NCI-H146 treated with DMSO at 0.1 percent for 48 hours (cell line): ENCODE data around the gene UQCC3.
"Not testable (repeated sequence)": the region's sequence is repeated elsewhere in the genome, so short reads cannot be mapped to it uniquely, and the experiment has no call there.

Experiments
- DNase-seq: peaks from one replicate; lab custom pipeline; 2025; ENCODE audit not compliant: unreplicated experiment; lab: John Stamatoyannopoulos, UW

UQCC3 gene

GRCh38 chr11:62665599-62666258 lies 5.7 kb upstream of the UQCC3 start:
- peak; percentile 22 for DNase-seq

DNA sequence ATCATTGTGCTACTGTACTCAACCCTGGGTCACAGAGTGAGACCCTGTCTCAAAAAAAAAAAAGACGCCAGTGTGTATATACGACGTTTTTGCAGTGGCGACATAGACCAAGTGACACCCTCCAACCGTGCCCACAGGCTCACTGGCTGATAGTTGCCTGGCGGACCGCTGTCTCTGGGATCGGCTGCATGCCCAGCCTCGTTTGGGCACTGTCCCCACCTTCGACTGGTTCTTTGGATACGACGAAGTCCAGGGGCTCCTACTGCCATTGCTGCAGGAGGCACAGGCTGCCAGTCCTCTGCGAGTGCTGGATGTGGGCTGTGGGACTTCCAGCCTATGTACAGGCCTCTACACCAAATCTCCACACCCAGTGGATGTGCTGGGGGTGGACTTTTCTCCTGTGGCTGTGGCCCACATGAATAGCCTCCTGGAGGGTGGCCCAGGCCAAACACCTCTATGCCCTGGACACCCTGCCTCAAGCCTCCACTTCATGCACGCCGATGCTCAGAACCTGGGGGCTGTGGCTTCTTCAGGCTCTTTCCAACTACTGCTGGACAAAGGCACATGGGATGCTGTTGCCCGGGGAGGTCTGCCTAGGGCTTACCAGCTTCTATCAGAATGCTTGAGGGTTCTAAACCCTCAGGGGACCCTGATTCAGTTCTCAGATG lies 5.1 kb upstream of the UQCC3 start:
- DNase-seq, result no peak

- no peak for DNase-seq
Measured at GRCh38 chr11:62667460-62667859, 4.0 kb upstream of the UQCC3 start.

GRCh38 chr11:62669420-62670161 lies 1.9 kb upstream of the UQCC3 start:
- no peak for DNase-seq

DNA sequence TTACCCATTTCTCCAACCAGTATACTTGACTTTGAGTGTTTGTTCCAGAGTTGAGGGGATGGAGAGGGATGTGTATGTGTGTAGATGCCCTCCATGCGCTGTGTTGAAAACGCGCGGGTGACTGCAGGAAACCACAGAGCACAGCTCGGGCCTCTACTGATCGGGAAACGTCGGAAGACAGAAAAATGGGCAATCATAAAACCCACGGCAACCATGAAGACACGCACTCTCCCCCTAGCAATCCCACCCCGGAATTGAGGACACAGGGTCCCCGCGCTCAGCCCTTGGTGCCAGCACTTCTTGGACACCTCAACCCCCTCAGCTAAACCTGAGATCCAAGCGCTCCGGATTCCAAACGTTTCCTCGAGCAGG lies 251 bp upstream of the UQCC3 start:
- DNase-seq, result peak; percentile 63

- no peak for DNase-seq
Measured at GRCh38 chr11:62673196-62673525, 1.7 kb downstream of the UQCC3 start.

DNA sequence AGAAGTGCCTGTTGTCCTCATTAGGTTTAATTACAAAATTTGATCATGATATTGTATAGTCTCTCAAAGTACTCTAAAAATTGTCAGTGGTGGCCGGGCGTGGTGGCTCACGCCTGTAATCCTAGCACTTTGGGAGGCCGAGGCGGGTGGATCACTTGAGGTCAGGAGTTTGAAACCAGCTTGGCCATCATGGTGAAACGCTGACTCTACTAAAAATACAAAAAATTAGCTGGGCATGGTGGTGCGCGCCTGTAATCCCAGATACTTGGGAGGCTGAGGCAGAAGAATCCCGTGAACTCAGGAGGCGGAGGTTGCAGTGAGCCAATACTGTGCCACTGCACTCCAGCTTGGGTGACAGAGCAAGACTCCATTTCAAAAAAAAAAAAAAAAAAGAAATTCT lies 3.9 kb downstream of the UQCC3 start:
- DNase-seq, result not testable (repeated sequence)

DNA sequence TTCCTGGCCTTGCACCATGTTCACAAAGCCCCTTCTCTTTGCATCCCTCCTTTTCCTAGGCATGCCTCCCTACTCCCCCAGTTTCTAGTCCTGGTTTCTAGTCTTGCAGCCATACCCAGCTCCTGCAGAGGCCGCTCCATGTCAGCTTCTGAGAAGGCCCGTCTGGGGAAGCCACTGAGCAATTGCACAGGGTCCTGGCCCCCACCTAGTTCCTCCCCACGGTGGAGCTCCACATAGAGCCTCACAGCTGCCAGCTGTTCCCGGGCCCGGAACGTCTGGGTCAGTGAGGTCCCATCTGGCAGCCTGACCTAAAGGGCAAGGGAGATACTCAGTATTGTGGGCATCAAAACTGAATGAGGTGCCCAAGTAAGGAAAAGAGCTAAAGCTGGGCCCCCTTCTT lies 5.2 kb downstream of the UQCC3 start:
- DNase-seq, result no peak

DNA sequence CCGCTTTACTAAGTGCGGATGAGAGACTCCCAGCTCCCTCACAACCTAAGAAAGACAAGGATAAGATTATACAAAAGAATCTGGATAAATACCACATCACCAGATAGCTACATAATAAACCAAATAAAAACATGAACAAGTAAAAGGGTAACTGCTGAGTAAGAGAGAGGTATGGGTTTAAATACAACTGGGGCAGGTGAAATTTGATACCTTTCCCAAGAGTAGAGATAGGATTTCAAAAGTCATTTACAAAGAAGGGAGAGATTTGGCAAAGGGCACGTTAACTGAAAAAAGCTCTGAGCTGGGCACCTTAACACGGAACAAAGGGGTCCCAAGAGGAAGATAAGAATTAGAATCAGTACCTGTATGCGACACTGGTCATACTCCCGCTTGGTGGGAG lies 5.7 kb downstream of the UQCC3 start:
- DNase-seq, result no peak

GRCh38 chr11:62677714-62678113 lies 6.2 kb downstream of the UQCC3 start:
- DNase-seq, result no peak

- DNase-seq, result no peak
Measured at GRCh38 chr11:62678433-62678769, 6.9 kb downstream of the UQCC3 start.

DNA sequence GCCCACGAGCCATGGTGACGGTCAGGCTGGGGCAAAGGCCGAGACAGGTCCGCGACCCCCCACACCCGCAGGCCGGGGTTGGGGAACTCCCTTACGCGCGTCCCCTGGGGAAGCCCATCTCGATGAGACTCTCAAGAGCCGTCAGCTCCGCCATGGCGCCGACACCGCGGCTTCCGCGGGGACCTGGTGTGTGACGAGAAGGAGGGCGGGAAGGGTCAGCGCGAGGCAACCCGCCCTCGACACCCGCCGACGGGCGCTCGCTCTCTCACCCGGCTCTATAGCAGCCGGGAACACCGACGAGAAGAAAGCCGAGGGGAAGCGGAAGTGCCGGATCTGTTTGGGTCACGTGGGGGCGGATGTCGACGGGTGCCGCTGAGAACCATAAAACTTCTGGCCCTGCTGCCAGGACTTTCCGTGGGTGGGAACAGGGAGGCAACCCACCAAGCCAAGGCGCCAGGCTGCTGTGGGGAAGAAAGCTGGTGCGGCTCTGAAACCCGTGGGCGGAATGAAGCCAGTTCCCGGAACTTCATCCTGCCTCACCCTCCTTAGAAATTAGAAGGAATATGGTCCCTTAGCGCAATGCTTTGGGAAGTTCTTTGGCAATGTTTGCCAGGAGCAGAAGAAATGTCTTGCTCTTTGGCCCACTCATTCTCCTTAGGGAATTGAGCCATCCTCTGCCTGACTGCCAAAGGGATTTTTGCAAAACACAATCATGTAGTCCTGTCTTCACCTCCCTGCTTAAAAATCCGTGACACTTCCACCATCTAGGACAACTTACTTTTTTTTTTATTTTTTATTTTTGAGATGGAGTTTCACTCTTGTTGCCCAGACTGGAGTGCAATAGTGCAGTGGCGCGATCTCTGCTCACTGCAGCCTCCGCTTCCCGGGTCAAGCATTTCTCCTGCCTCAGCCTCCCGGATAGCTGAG lies 7.6 kb downstream of the UQCC3 start, which contains the start of gene UBXN1:
TSS of gene UBXN1 (minus strand) at position 304 of the 927 bp plus-strand sequence. CDS start at position 154, 150 bp downstream.
- DNase-seq, result peak; percentile 81

- peak; percentile 37 for DNase-seq
Measured at GRCh38 chr11:62680825-62681240, 9.4 kb downstream of the UQCC3 start.

DNA sequence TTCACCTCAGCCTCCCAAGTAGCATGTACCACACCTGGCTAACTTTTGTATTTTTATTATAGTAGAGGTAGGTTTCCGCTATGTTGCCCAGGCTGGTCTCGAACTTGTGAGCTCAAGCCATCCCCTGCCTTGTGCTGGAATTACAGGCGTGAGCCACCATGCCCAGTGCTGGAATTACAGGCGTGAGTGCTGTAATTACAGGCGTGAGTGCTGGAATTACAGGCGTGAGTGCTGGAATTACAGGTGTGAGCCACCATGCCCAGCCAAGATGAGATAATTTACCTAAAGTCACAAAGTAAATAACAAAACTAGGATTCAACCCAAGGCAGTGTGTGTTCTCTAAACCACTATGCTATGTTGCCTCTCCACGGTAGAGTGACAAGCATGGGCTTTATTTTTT lies 11.0 kb downstream of the UQCC3 start:
- no peak for DNase-seq

DNA sequence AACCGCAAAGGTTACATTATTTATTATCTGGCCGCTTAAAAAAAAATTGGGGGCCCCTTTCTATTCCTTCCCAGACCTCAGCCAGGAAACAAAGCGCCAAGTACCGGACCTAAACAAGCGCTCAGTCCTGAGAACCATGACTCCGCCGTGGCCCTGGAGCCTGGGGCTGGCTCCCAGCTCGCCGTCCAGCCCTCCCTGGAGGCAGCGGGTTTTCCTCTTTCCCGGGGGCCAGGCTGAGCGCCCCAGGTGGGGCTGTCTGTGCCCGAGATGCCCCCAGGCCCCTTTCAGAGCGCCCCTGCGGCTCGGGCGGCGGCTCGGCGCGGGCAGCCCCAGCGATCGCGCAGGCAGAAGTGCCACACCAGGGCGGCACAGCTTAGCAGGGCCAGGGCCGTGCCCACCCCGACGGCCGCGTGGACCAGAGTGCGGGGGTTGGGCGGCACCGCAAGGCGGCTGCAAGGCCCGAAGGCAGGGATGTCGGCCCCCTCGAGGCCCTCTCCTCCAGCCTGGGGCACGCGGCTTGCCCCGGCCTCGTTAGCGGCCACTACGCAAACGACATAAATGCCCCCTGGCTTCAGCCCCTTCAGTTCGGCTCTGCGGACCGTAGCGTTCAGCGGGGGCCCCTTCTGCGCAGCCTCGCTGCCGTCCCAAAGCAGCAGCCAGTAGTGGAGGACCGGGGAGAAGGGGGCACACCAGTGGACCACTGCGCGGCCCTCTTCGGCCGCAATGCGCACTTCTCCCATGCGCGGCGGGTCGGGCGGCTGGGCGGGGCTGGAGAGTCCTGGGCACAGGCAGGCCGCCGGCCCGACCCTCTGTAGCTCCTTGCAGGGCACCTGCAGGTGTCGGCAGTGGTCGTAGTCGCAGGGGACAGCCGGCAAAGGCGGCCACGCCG lies 16.3 kb downstream of the UQCC3 start:
- no peak for DNase-seq

- DNase-seq, result no peak
Measured at GRCh38 chr11:62688491-62688890, 17.0 kb downstream of the UQCC3 start.

- no peak for DNase-seq
Measured at GRCh38 chr11:62689421-62690183, 18.1 kb downstream of the UQCC3 start, which contains the start of gene LRRN4CL. TSS of gene LRRN4CL (minus strand) at chr11:62689530. CDS start at chr11:62688508, 1,022 bp downstream.

DNA sequence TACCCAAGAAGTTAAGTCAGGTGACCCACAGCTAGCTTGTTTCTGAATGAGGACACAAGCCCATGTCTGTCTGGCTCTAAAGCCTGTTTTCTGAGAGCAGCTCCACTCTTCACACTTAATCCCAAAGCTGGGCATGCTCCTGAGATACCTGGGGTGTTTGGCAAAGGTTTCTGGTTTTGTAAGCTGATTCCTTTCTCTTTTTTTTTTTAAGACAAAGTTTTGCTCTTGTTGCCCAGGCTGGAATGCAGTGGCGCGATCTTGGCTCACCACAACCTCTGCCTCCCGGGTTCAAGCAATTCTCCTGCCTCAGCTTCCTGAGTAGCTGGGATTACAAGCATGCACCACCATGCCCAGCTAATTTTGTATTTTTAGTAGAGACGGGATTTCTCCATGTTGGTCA lies 22.2 kb downstream of the UQCC3 start:
- not testable (repeated sequence) for DNase-seq

GRCh38 chr11:62694455-62695167 lies 23.1 kb downstream of the UQCC3 start:
- peak; percentile 25 for DNase-seq
